Sigmoid colon (tissue), 4 donors: ENCODE data around the gene KNDC1.

Source experiments
- POLR2AphosphoS5 ChIP-seq, 4 donors: sonication (generic); formaldehyde crosslinking; IDR thresholded peaks; one replicate each; pipeline ENCODE4 v1.6.1; 2017; ENCODE audit warnings: antibody characterized with exemption in 4 of 4
- TF ChIP-seq, protein P1 (sequence below), 4 experiments: fragments of 450-650 bp in 3 of 4; fragments of 200-600 bp in 1 of 4; IDR thresholded peaks; one replicate each; pipeline ENCODE4 v1.5.1; 2016 to 2019; ENCODE audit warnings: antibody characterized with exemption in 4 of 4, mild to moderate bottlenecking in 3 of 4, moderate library complexity in 2 of 4

DNA sequence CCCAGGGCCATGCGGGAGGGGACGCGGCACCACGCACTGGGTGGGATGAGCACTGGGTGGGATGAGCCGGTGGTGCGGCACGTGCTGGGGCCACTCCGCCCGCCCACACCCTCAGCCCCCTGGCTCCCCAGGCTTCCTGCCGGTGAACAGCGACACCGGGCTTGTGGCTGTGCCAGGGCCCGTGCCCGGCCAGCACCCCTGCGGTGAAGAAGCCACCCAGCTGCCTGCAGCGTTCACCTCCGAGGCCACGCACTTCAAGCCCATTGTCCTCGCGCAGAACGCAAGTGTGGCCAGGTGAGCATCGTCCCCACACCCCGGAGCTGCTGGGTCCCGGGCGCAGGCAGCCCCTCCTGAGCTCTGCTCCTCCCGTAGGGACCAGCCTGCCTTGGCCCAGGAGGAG is 38.2 kb downstream of the KNDC1 start:
- TF ChIP-seq, protein P1, sequence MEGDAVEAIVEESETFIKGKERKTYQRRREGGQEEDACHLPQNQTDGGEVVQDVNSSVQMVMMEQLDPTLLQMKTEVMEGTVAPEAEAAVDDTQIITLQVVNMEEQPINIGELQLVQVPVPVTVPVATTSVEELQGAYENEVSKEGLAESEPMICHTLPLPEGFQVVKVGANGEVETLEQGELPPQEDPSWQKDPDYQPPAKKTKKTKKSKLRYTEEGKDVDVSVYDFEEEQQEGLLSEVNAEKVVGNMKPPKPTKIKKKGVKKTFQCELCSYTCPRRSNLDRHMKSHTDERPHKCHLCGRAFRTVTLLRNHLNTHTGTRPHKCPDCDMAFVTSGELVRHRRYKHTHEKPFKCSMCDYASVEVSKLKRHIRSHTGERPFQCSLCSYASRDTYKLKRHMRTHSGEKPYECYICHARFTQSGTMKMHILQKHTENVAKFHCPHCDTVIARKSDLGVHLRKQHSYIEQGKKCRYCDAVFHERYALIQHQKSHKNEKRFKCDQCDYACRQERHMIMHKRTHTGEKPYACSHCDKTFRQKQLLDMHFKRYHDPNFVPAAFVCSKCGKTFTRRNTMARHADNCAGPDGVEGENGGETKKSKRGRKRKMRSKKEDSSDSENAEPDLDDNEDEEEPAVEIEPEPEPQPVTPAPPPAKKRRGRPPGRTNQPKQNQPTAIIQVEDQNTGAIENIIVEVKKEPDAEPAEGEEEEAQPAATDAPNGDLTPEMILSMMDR (IDR thresholded peaks at IDR 0.05), result no peak
- TF ChIP-seq POLR2AphosphoS5 (IDR thresholded peaks at IDR 0.05), result no peak
